ENCODE results near the gene TRPM3.

TRPM3 gene

GRCh38 chr9:70887826-70888225 lies 233.6 kb downstream of the TRPM3 start:
- no peak for DNase-seq (ENCODE audit: low read depth)

GRCh38 chr9:70883963-70884793 lies 237.2 kb downstream of the TRPM3 start:
- DNase-seq (ENCODE audit: low read depth) = no peak

GRCh38 chr9:70883056-70883455 lies 238.4 kb downstream of the TRPM3 start:
- DNase-seq (ENCODE audit: low read depth) = no peak

- no peak for DNase-seq (ENCODE audit: low read depth)
Observed at GRCh38 chr9:70881333-70881732, 240.1 kb downstream of the TRPM3 start.

- DNase-seq (ENCODE audit: low read depth) = no peak
Observed at GRCh38 chr9:70880535-70880934, 240.9 kb downstream of the TRPM3 start.

GRCh38 chr9:70878576-70878975 lies 242.8 kb downstream of the TRPM3 start:
- DNase-seq (ENCODE audit: low read depth) = no peak

GRCh38 chr9:70874451-70874850 lies 247.0 kb downstream of the TRPM3 start:
- DNase-seq (ENCODE audit: low read depth) = no peak

GRCh38 chr9:70873506-70873905 lies 247.9 kb downstream of the TRPM3 start:
- DNase-seq (ENCODE audit: low read depth) = no peak

- DNase-seq (ENCODE audit: low read depth) = no peak
Observed at GRCh38 chr9:70868661-70869652, 252.5 kb downstream of the TRPM3 start.

- DNase-seq (ENCODE audit: low read depth) = no peak
Observed at GRCh38 chr9:70868041-70868440, 253.4 kb downstream of the TRPM3 start.

- DNase-seq (ENCODE audit: low read depth) = no peak
Observed at GRCh38 chr9:70865471-70865870, 255.9 kb downstream of the TRPM3 start.

GRCh38 chr9:70861797-70862196 lies 259.6 kb downstream of the TRPM3 start:
- DNase-seq (ENCODE audit: low read depth) = no peak

GRCh38 chr9:70861376-70861775 lies 260.0 kb downstream of the TRPM3 start:
- no peak for DNase-seq (ENCODE audit: low read depth)

- DNase-seq (ENCODE audit: low read depth) = no peak
Observed at GRCh38 chr9:70859694-70860093, 261.7 kb downstream of the TRPM3 start.

GRCh38 chr9:70856411-70856810 lies 265.0 kb downstream of the TRPM3 start:
- no peak for DNase-seq (ENCODE audit: low read depth)

- no peak for DNase-seq (ENCODE audit: low read depth)
Observed at GRCh38 chr9:70852711-70853240, 268.6 kb downstream of the TRPM3 start.

- no peak for DNase-seq (ENCODE audit: low read depth)
Observed at GRCh38 chr9:70840266-70840665, 281.2 kb downstream of the TRPM3 start.

GRCh38 chr9:70835323-70835722 lies 286.1 kb downstream of the TRPM3 start:
- DNase-seq (ENCODE audit: low read depth) = no peak

- DNase-seq (ENCODE audit: low read depth) = no peak
Observed at GRCh38 chr9:70832492-70832891, 288.9 kb downstream of the TRPM3 start.

- no peak for DNase-seq (ENCODE audit: low read depth)
Observed at GRCh38 chr9:70830618-70831017, 290.8 kb downstream of the TRPM3 start.

GRCh38 chr9:70829591-70830265 lies 291.7 kb downstream of the TRPM3 start:
- DNase-seq (ENCODE audit: low read depth) = no peak

GRCh38 chr9:70826562-70826961 lies 294.9 kb downstream of the TRPM3 start:
- DNase-seq (ENCODE audit: low read depth) = no peak
